ENCODE measurements around the gene OSBPL3.

GRCh38 chr7:24968165-24968564 lies 11.8 kb downstream of the OSBPL3 start:
- TF ChIP-seq CTCF (conservative IDR thresholded peaks at IDR 0.05 in 1 of 2, IDR thresholded peaks at IDR 0.05 in 1 of 2; ENCODE audit: low read depth in 1 of 2, low read length in 2 of 2) (no peak), EZH2 (IDR thresholded peaks at IDR 0.05; ENCODE audit: low read length, missing control alignments) (no peak)

Measured in fibroblast of lung (primary cell).